GM18498 (cell line): ENCODE results near the gene THRA.
A peak's percentile ranks its signal among the peaks of the same experiment; 100 is the strongest.
"Not testable (repeated sequence)": the region's sequence is repeated elsewhere in the genome, so short reads cannot be mapped to it uniquely, and the experiment has no call there.

Source experiments
- ATAC-seq: cut with Tn5 transposase; IDR thresholded peaks from one replicate; pipeline ENCODE4 v1.9.1; 2021; ENCODE audit warnings: mild to moderate bottlenecking, moderate library complexity; ENCODE audit not compliant: unreplicated experiment

THRA gene

GRCh38 chr17:40112191-40112711 is 49.5 kb downstream of the THRA start:
- ATAC-seq = no peak

- ATAC-seq = no peak
Observed at GRCh38 chr17:40112718-40113109, 49.9 kb downstream of the THRA start.

GRCh38 chr17:40113110-40113906 is 50.5 kb downstream of the THRA start:
- peak; percentile 82 for ATAC-seq

GRCh38 chr17:40113907-40114245 is 51.1 kb downstream of the THRA start:
- ATAC-seq = no peak

- ATAC-seq = no peak
Observed at GRCh38 chr17:40115101-40115436, 52.3 kb downstream of the THRA start.

- ATAC-seq = peak; percentile 68
Observed at GRCh38 chr17:40121181-40122135, 58.7 kb downstream of the THRA start, which contains the start of gene MSL1. TSS of gene MSL1 (plus strand) at chr17:40121971. CDS start at chr17:40122613, 642 bp downstream.

GRCh38 chr17:40122136-40122998 is 59.6 kb downstream of the THRA start:
- peak; percentile 30 for ATAC-seq

GRCh38 chr17:40122999-40123810 is 60.4 kb downstream of the THRA start:
- peak; percentile 23 for ATAC-seq

- ATAC-seq = no peak
Observed at GRCh38 chr17:40123811-40124114, 61.0 kb downstream of the THRA start.

GRCh38 chr17:40124279-40125141 is 61.7 kb downstream of the THRA start:
- no peak for ATAC-seq

- ATAC-seq = no peak
Observed at GRCh38 chr17:40129498-40129897, 66.7 kb downstream of the THRA start.

- no peak for ATAC-seq
Observed at GRCh38 chr17:40130352-40131042, 67.7 kb downstream of the THRA start.

GRCh38 chr17:40134184-40134583 is 71.4 kb downstream of the THRA start:
- ATAC-seq = no peak

GRCh38 chr17:40135817-40136216 is 73.1 kb downstream of the THRA start:
- no peak for ATAC-seq

- peak; percentile 13 for ATAC-seq
Observed at GRCh38 chr17:40139566-40140058, 76.8 kb downstream of the THRA start.

GRCh38 chr17:40143166-40143565 is 80.4 kb downstream of the THRA start:
- ATAC-seq = not testable (repeated sequence)
